ENCODE measurements around the gene FUT9. TPM values are rescaled to one million over a fixed set of nuclear protein-coding genes. Genes with fewer than 3 reads are reported as not detected.

FUT9 gene
- total RNA-seq, 1 experiment from 2014 or later = not detected

GRCh38 chr6:96074006-96074405, 58.2 kb downstream of the FUT9 start:
- CTCF ChIA-PET = no interaction called here
- in situ Hi-C loops (cut with HindIII; ENCODE audit: low pct_unique_long_range_greater_than_20kb, low sequenced_read_pairs) (no loop called here), intact Hi-C loops (cut with micrococcal nuclease; ENCODE audit: unreplicated experiment) (no loop called here)
- POLR2A ChIA-PET = no interaction called here
- Histone ChIP-seq H3K9me3 (ENCODE audit: control insufficient read depth, insufficient read depth, low read depth, low read length) (no peaks in the 10 kb centered on the region), H3K27me3 (ENCODE audit: control insufficient read depth, insufficient read depth, low read length) (no peaks in the 10 kb centered on the region), H3K27ac (ENCODE audit: low read length) (no peak overlapping the region), H3K36me3 (ENCODE audit: control insufficient read depth, insufficient read depth, low read length) (no peaks in the 10 kb centered on the region), H3K4me1 (ENCODE audit: control insufficient read depth, insufficient read depth, low read length) (no peaks in the 10 kb centered on the region), H3K4me3 (ENCODE audit: low read depth in 2 of 2, low read length in 2 of 2) (no peak overlapping the region)
- ATAC-seq (no peak), DNase-seq (ENCODE audit: low read depth, low spot score) (no peak)
- no peak for TF ChIP-seq SIN3A (IDR thresholded peaks at IDR 0.05; ENCODE audit: borderline replicate concordance, insufficient read depth, low read depth, low read length)
- TF ChIP-seq POLR2AphosphoS5 (IDR thresholded peaks at IDR 0.05; ENCODE audit: low read depth, low read length) = no peak
- TF ChIP-seq CTCF (IDR thresholded peaks at IDR 0.05) = no peak
- no peak for TF ChIP-seq REST (IDR thresholded peaks at IDR 0.05; ENCODE audit: insufficient read depth in 1 of 2, low read depth in 2 of 2, low read length in 1 of 2)
- no peak for TF ChIP-seq TCF7L2 (IDR thresholded peaks at IDR 0.05; ENCODE audit: low read depth, low read length)
- BruUV-seq (replicated peaks) = no TSS peak

GRCh38 chr6:96075826-96076225, 60.1 kb downstream of the FUT9 start:
- CTCF ChIA-PET = no interaction called here
- Histone ChIP-seq H3K27me3 (ENCODE audit: control insufficient read depth, insufficient read depth, low read length) (no peaks in the 10 kb centered on the region), H3K4me1 (ENCODE audit: control insufficient read depth, insufficient read depth, low read length) (no peaks in the 10 kb centered on the region), H3K27ac (ENCODE audit: low read length) (no peak overlapping the region), H3K4me3 (ENCODE audit: low read depth in 2 of 2, low read length in 2 of 2) (no peak overlapping the region), H3K9me3 (ENCODE audit: control insufficient read depth, insufficient read depth, low read depth, low read length) (no peaks in the 10 kb centered on the region), H3K36me3 (ENCODE audit: control insufficient read depth, insufficient read depth, low read length) (no peaks in the 10 kb centered on the region)
- POLR2A ChIA-PET = no interaction called here
- TF ChIP-seq CTCF (IDR thresholded peaks at IDR 0.05) (no peak), POLR2AphosphoS5 (IDR thresholded peaks at IDR 0.05; ENCODE audit: low read depth, low read length) (no peak), TCF7L2 (IDR thresholded peaks at IDR 0.05; ENCODE audit: low read depth, low read length) (no peak), SIN3A (IDR thresholded peaks at IDR 0.05; ENCODE audit: borderline replicate concordance, insufficient read depth, low read depth, low read length) (no peak), REST (IDR thresholded peaks at IDR 0.05; ENCODE audit: insufficient read depth in 1 of 2, low read depth in 2 of 2, low read length in 1 of 2) (no peak)
- no peak for ATAC-seq
- in situ Hi-C loops (cut with HindIII; ENCODE audit: low pct_unique_long_range_greater_than_20kb, low sequenced_read_pairs) (no loop called here), intact Hi-C loops (cut with micrococcal nuclease; ENCODE audit: unreplicated experiment) (no loop called here)
- BruUV-seq (replicated peaks) = no TSS peak
- no peak for DNase-seq (ENCODE audit: low read depth, low spot score)

Data from Panc1 (cell line).